Lower leg skin (tissue), 3 donors: ENCODE data around the gene WDR91.

Experiments
- CTCF ChIP-seq, 3 donors: fragments of 450-650 bp; IDR thresholded peaks; one replicate each; pipeline ENCODE4 v1.5.1; 2016; ENCODE audit warnings: antibody characterized with exemption in 3 of 3, mild to moderate bottlenecking in 3 of 3, moderate library complexity in 2 of 3
- POLR2A ChIP-seq, 2 donors: fragments of 450-650 bp; IDR thresholded peaks; one replicate each; pipeline ENCODE4 v1.6.1; 2016 to 2017; ENCODE audit warnings: antibody characterized with exemption in 2 of 2, mild to moderate bottlenecking in 1 of 2, moderate library complexity in 1 of 2

- TF ChIP-seq CTCF (IDR thresholded peaks at IDR 0.05), result no peak
- no peak for TF ChIP-seq POLR2A (IDR thresholded peaks at IDR 0.05)
Observed at GRCh38 chr7:135231686-135232085, 20.4 kb upstream of the WDR91 start.
